H1 (cell line): Measurements from ENCODE around the gene BDKRB1. TPM values are rescaled to one million over a fixed set of nuclear protein-coding genes. Genes with fewer than 3 reads are reported as not detected.
"Not testable (repeated sequence)": the region's sequence is repeated elsewhere in the genome, so short reads cannot be mapped to it uniquely, and the experiment has no call there.

Source experiments
- CTCF ChIA-PET: fragments of 300-600 bp; sonication (Branson Sonifier 250); formaldehyde crosslinking; loops from one replicate; lab custom pipeline; 2021; ENCODE audit not compliant: partially characterized antibody; lab: Charles Lee
- POLR2A ChIA-PET: fragments of 300-600 bp; sonication (Branson Sonifier 250); formaldehyde crosslinking; loops from one replicate; lab custom pipeline; 2021; ENCODE audit warnings: inconsistent platforms; ENCODE audit not compliant: partially characterized antibody; lab: Charles Lee
- DNase-seq, 2 experiments: peaks; one replicate each; pipeline versions ENCODE4 v3.0.0 to v3.0.0-alpha.2; 2010 to 2022; ENCODE audit warnings: low spot score in 2 of 2, low read depth in 1 of 2, mixed read lengths in 1 of 2
- FAIRE-seq: peaks from 2 replicates; lab custom pipeline; 2011; peaks lifted over from hg19 to GRCh38; lab: Jason Lieb, UNC
- H2AFZ ChIP-seq: 2 replicates; pipeline ENCODE4 v1.8.1; 2012; ENCODE audit warnings: low read length, inconsistent platforms
- H2AK5ac ChIP-seq: 2 replicates; pipeline ENCODE4 v1.6.1; 2013; ENCODE audit warnings: low read depth, low read length
- H2BK120ac ChIP-seq: replicated peaks from 2 replicates; pipeline ENCODE3; 2013; ENCODE audit warnings: low read depth, low read length, inconsistent platforms
- H2BK12ac ChIP-seq: 2 replicates; pipeline ENCODE4 v1.6.1; 2013; ENCODE audit warnings: low read depth, low read length
- H2BK15ac ChIP-seq: 2 replicates; pipeline ENCODE4 v1.6.1; 2013; ENCODE audit warnings: low read length
- H2BK20ac ChIP-seq: 2 replicates; pipeline ENCODE4 v1.6.1; 2013; ENCODE audit warnings: low read length
- H2BK5ac ChIP-seq: 2 replicates; pipeline ENCODE4 v1.6.1; 2013; ENCODE audit warnings: low read depth, low read length
- H3K14ac ChIP-seq: 2 replicates; pipeline ENCODE4 v1.6.1; 2013; ENCODE audit warnings: inconsistent platforms; ENCODE audit not compliant: insufficient read length
- H3K18ac ChIP-seq: 2 replicates; pipeline ENCODE4 v1.6.1; 2013; ENCODE audit warnings: low read length; ENCODE audit errors: extremely low read depth
- H3K23ac ChIP-seq: 2 replicates; pipeline ENCODE4 v1.6.1; 2013; ENCODE audit warnings: inconsistent platforms; ENCODE audit not compliant: insufficient read length
- H3K23me2 ChIP-seq: 2 replicates; pipeline ENCODE4 v1.6.1; 2013; ENCODE audit warnings: low read depth, low read length
- H3K27ac ChIP-seq: 2 replicates; pipeline ENCODE4 v1.6.1; 2011; ENCODE audit warnings: low read depth, low read length, inconsistent platforms
- H3K27me3 ChIP-seq, 4 experiments: replicated peaks in 1 of 4; 1 replicate in 1 of 4; 2 replicates in 3 of 4; pipeline versions ENCODE4 v1.6.1 to v1.8.1; 2011 to 2013; ENCODE audit warnings: low read length in 3 of 4, mild to moderate bottlenecking in 3 of 4, inconsistent platforms in 2 of 4, mixed read lengths in 2 of 4, moderate library complexity in 1 of 4; ENCODE audit not compliant: control insufficient read depth in 3 of 4, insufficient read depth in 3 of 4; ENCODE audit errors: extremely low read depth in 1 of 4
- H3K36me3 ChIP-seq, 4 experiments: 2 replicates each; pipeline versions ENCODE4 v1.6.1 to v1.8.1; 2011 to 2013; ENCODE audit warnings: mild to moderate bottlenecking in 4 of 4, low read length in 3 of 4, moderate library complexity in 2 of 4, control low read depth in 1 of 4, inconsistent platforms in 1 of 4; ENCODE audit not compliant: insufficient read depth in 4 of 4, control insufficient read depth in 2 of 4
- H3K4ac ChIP-seq: replicated peaks from 2 replicates; pipeline ENCODE3; 2013; ENCODE audit warnings: low read length, low read depth, mixed read lengths, inconsistent platforms; ENCODE audit not compliant: insufficient read length
- H3K4me1 ChIP-seq, 4 experiments: replicated peaks in 1 of 4; 1 replicate in 1 of 4; 2 replicates in 3 of 4; pipeline versions ENCODE4 v1.6.1 to v1.8.1; 2011 to 2013; ENCODE audit warnings: low read length in 3 of 4, inconsistent platforms in 2 of 4, mixed read lengths in 1 of 4; ENCODE audit not compliant: insufficient read depth in 4 of 4, control insufficient read depth in 3 of 4
- H3K4me2 ChIP-seq, 2 experiments: 2 replicates each; pipeline versions ENCODE4 v1.6.1 to v1.8.1; 2011 to 2013; ENCODE audit warnings: low read depth in 2 of 2, low read length in 2 of 2, control low read depth in 1 of 2, inconsistent platforms in 1 of 2, mild to moderate bottlenecking in 1 of 2; ENCODE audit not compliant: insufficient read depth in 1 of 2
- H3K4me3 ChIP-seq, 4 experiments: fragments of 200-600, 300-600 bp in 1 of 4; sonication (generic), shearing (Covaris generic), sonication (Bioruptor Twin) in 1 of 4; 2 replicates each; pipeline versions ENCODE4 v1.5.1 to v1.8.1; 2011 to 2016; ENCODE audit warnings: low read length in 4 of 4, low read depth in 3 of 4, control low read depth in 2 of 4, inconsistent platforms in 2 of 4, mild to moderate bottlenecking in 2 of 4, mixed read lengths in 1 of 4, moderate library complexity in 1 of 4; ENCODE audit not compliant: insufficient read depth in 2 of 4; ENCODE audit errors: extremely low read depth in 1 of 4
- H3K56ac ChIP-seq: replicated peaks from 2 replicates; pipeline ENCODE3; 2013; ENCODE audit warnings: low read depth, mild to moderate bottlenecking, mixed read lengths, low read length, inconsistent platforms; ENCODE audit not compliant: insufficient read length
- H3K79me1 ChIP-seq: 2 replicates; pipeline ENCODE4 v1.6.1; 2013; ENCODE audit warnings: low read depth, low read length, control low read depth
- H3K79me2 ChIP-seq, 2 experiments: 2 replicates each; pipeline versions ENCODE4 v1.6.1 to v1.8.1; 2012 to 2013; ENCODE audit warnings: low read length in 2 of 2, mild to moderate bottlenecking in 2 of 2, inconsistent platforms in 1 of 2; ENCODE audit not compliant: insufficient read depth in 2 of 2, control insufficient read depth in 1 of 2
- H3K9ac ChIP-seq, 4 experiments: replicated peaks in 1 of 4; 1 replicate in 1 of 4; 2 replicates in 3 of 4; pipeline versions ENCODE4 v1.6.1 to v1.8.1; 2011 to 2013; ENCODE audit warnings: low read depth in 3 of 4, low read length in 3 of 4, control low read depth in 2 of 4, mild to moderate bottlenecking in 2 of 4, moderate library complexity in 2 of 4, inconsistent platforms in 1 of 4; ENCODE audit errors: extremely low read depth in 1 of 4
- H3K9me3 ChIP-seq, 2 experiments: 2 replicates each; pipeline versions ENCODE4 v1.6.1 to v1.8.1; 2012 to 2013; ENCODE audit warnings: mild to moderate bottlenecking in 2 of 2, moderate library complexity in 2 of 2, control low read depth in 1 of 2, inconsistent platforms in 1 of 2, low read depth in 1 of 2, low read length in 1 of 2, mixed read lengths in 1 of 2; ENCODE audit not compliant: insufficient read depth in 2 of 2
- H4K20me1 ChIP-seq, 2 experiments: replicated peaks in 1 of 2; 2 replicates each; pipeline versions ENCODE3 to v1.8.1; 2011 to 2013; ENCODE audit warnings: inconsistent platforms in 2 of 2, low read length in 2 of 2, mild to moderate bottlenecking in 1 of 2; ENCODE audit not compliant: insufficient read depth in 2 of 2, control insufficient read depth in 1 of 2
- H4K5ac ChIP-seq: 2 replicates; pipeline ENCODE4 v1.6.1; 2013; ENCODE audit warnings: low read length, low read depth, mixed read lengths, inconsistent platforms; ENCODE audit not compliant: insufficient read length
- H4K8ac ChIP-seq: 2 replicates; pipeline ENCODE4 v1.8.0; 2013; ENCODE audit warnings: mild to moderate bottlenecking, moderate library complexity, low read length, inconsistent platforms; ENCODE audit not compliant: insufficient read depth; ENCODE audit errors: extremely low read depth
- H4K91ac ChIP-seq: replicated peaks from 2 replicates; pipeline ENCODE3; 2013; ENCODE audit warnings: low read length, mixed read lengths, inconsistent platforms; ENCODE audit not compliant: insufficient read length
- WGBS, 2 experiments: shearing (Covaris generic) in 1 of 2; methylation state at CpG; one replicate each; pipeline versions ENCODE4 v1.1.6 to v1.1.7; 2013 to 2015; ENCODE audit warnings: low lambda C conversion rate in 2 of 2, mixed read lengths in 2 of 2, inconsistent platforms in 1 of 2, low coverage in 1 of 2, missing lambda C conversion rate in 1 of 2; ENCODE audit not compliant: insufficient replicate concordance in 2 of 2, insufficient coverage in 1 of 2, insufficient read length in 1 of 2; ENCODE audit errors: extremely low coverage in 1 of 2, missing lambda C conversion rate in 1 of 2; 5-methylcytosine and 5-hydroxymethylcytosine counted together
- polyA plus RNA-seq, 7 experiments: library from polyadenylated mRNA; depleted of rRNA in 3 of 7; stranded (reverse) in 5 of 7; unstranded in 2 of 7; fragments of >200 nt in 5 of 7; fragments of 200-250 nt in 2 of 7; gene quantifications; 1 replicate in 5 of 7; 2 replicates in 1 of 7; 4 replicates in 1 of 7; pipeline versions ENCODE4 v1.2.1 to v1.2.3, GENCODE V29; 2011 to 2013; ENCODE audit warnings: missing spikeins in 2 of 7, mixed read lengths in 2 of 7
- total RNA-seq: library from RNA; stranded (reverse); fragmentation: NEBNext Ultra II Directional; extraction: Animal tissue kit (Norgen Biotek cat#: 25700); gene quantifications from 2 replicates; pipeline ENCODE4 v1.2.1, GENCODE V29; 2021

The BDKRB1 gene
- total and polyA plus RNA-seq, 2 of the 8 experiments (the other 6 are each of a cell fraction or from before 2014, with no cell fraction given): 0.27 TPM; not detected in 1

DNA sequence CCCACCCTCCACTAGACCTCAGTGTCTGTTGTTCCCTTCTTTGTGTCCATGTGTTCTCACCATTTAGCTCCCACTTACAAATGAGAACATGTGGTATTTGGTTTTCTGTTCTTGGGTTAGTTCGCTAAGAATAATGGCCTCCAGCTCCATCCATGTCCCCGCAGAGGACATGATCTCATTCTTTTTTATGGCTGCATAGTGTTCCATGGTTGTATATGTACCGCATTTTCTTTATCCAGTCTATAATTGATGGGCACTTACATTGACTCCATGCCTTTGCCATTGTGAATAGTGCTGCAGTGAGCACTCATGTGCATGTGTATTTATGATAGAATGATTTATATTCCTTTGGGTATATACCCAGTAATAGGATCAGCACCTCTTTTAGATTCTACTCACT is 10.9 kb upstream of the BDKRB1 start:
- ChIA-PET CTCF (interaction anchor here (1.1 to 1.4 kb wide), 2 partner anchors 146 to 189 kb away, joined by 3 read pairs; no protein-coding TSS in a partner anchor), POLR2A (interaction anchor here (0.6 kb wide), 1 partner anchor 11 kb away, joined by 3 read pairs; no protein-coding TSS in a partner anchor)
- H3K27ac ChIP-seq, H3K56ac ChIP-seq, H2AFZ ChIP-seq, H2AK5ac ChIP-seq, H2BK12ac ChIP-seq, H4K5ac ChIP-seq, H4K20me1 ChIP-seq, DNase-seq, H3K4me3 ChIP-seq, H3K18ac ChIP-seq, H2BK5ac ChIP-seq, H2BK20ac ChIP-seq, H3K23me2 ChIP-seq, H2BK120ac ChIP-seq, H3K27me3 ChIP-seq, H3K79me1 ChIP-seq, H4K8ac ChIP-seq, FAIRE-seq, H4K91ac ChIP-seq, H3K36me3 ChIP-seq, H3K23ac ChIP-seq, H3K4ac ChIP-seq, H2BK15ac ChIP-seq, H3K4me1 ChIP-seq, H3K9ac ChIP-seq, H3K79me2 ChIP-seq, H3K4me2 ChIP-seq, H3K14ac ChIP-seq: not testable (repeated sequence)
- 90% methylated on average over 3 of the region's 3 CpGs; no CpG with 5 or more reads in 1 of the 2 experiments for WGBS, 2 experiments
- peaks cover 3 to 16% of the 10 kb centered on the region in 2 experiments; a peak in 3 of 4 replicates for H3K9me3 ChIP-seq
